ENCODE results near the gene PARP14. TPM values are rescaled to one million over a fixed set of nuclear protein-coding genes. Genes with fewer than 3 reads are reported as not detected.

PARP14 gene
- total RNA-seq, 3 donors from 2014 or later (not counting 1 experiment from before 2014, with no cell fraction given): 77.6 to 92.6 (median 89.9) TPM

DNA sequence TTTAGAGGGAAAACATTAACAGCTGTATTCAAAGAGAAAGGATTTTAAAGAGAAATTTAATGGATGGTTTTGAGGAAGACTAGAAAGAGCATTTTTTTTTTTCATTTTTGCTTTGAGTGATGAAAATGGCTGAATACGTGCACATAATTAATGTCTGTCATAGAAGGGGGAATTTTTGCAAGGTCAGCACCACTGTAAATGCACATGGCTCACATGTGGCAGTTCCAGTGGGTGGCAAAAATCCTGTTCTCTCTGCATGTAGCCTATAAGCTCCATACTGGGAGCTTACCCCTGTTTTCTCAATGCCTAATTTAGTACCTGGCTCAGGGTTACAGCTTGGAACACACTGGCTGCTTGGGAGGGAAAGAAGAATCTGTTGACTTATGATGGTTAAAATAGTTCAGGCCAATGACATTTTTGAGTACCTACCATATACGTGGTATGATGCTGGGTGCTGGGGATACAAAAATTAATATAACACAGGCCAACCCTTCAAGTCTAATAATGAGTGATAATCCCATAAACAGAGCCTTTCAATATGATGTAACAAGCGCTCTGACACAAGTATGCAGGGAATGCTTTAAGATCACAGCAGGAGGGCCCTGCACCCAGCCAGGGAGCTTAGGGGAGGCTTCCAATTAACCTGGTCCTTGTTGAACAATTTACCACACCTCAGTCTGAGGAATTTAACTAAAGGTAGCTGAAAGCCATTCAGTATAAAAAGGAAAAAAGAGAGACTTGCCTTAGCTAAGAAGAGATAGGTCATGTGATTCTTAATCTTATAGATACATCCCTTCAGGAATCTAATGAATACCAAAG is 80.0 kb downstream of the PARP14 start:
- H3K27ac ChIP-seq (ENCODE audit: low read length): no peak overlapping the region

DNA sequence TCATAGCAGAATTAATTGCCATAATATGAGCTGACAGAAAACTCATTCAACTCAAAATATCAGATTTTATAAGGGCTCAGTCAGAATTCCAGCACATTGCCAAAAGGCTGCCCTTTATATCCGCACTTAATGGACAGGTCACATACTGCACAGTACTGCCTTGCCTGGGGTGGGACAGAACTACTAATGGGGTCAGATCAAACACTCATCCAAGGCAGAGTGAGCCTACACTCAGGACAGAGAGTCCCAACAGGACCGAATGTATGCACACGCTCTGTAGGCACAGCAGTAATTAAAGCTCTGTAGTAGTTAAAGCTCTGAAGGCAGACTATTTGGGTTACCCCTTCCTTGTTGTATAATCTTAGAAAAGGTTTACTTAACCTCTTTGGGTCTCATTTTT is 85.8 kb downstream of the PARP14 start:
- ATAC-seq: no peak
- Mint-ChIP-seq H3K9me3 (no peaks in the 10 kb centered on the region), H3K27ac (no peak overlapping the region), H3K36me3 (peaks cover 6% of the 10 kb centered on the region), H3K4me1 (no peaks in the 10 kb centered on the region), H3K27me3 (ENCODE audit: low read depth in 2 of 2) (no peaks in the 10 kb centered on the region), H3K4me3 (no peak overlapping the region)
- Histone ChIP-seq H3K27me3 (ENCODE audit: control insufficient read depth, insufficient read depth, low read length) (no peaks in the 10 kb centered on the region), H3K4me1 (ENCODE audit: control insufficient read depth, insufficient read depth, low read length) (no peaks in the 10 kb centered on the region), H3K27ac (ENCODE audit: low read length) (no peak overlapping the region), H3K4me3 (ENCODE audit: low read length) (no peak overlapping the region), H3K36me3 (ENCODE audit: control insufficient read depth, insufficient read depth, low read length) (peaks cover 17% of the 10 kb centered on the region), H3K9me3 (ENCODE audit: control insufficient read depth, insufficient read depth, low read length) (no peaks in the 10 kb centered on the region)
- whole genome bisulfite sequencing (ENCODE audit: insufficient coverage): 90% methylated on average over 3 of the region's 3 CpGs
- intact Hi-C loops (cut with micrococcal nuclease): no loop called here
- TF ChIP-seq CTCF (IDR thresholded peaks at IDR 0.05): no peak
- no peak for DNase-seq

More for the DNA sequence above, 80.0 kb downstream of the PARP14 start:
- Mint-ChIP-seq H3K9me3 (no peaks in the 10 kb centered on the region), H3K4me1 (no peaks in the 10 kb centered on the region), H3K27me3 (ENCODE audit: low read depth in 2 of 2) (no peaks in the 10 kb centered on the region), H3K27ac (no peak overlapping the region), H3K36me3 (peaks cover 6% of the 10 kb centered on the region), H3K4me3 (no peak overlapping the region)
- no peaks in the 10 kb centered on the region for H3K27me3 ChIP-seq (ENCODE audit: control insufficient read depth, insufficient read depth, low read length)
- TF ChIP-seq CTCF (IDR thresholded peaks at IDR 0.05): no peak
- H3K4me3 ChIP-seq (ENCODE audit: low read length): no peak overlapping the region
- no peak for DNase-seq
- H3K4me1 ChIP-seq (ENCODE audit: control insufficient read depth, insufficient read depth, low read length): no peaks in the 10 kb centered on the region
- no peaks in the 10 kb centered on the region for H3K9me3 ChIP-seq (ENCODE audit: control insufficient read depth, insufficient read depth, low read length)
- no peak for ATAC-seq
- 100% methylated on average over 2 of the region's 3 CpGs for WGBS (ENCODE audit: insufficient coverage)
- peaks cover 8% of the 10 kb centered on the region for H3K36me3 ChIP-seq (ENCODE audit: control insufficient read depth, insufficient read depth, low read length)
- intact Hi-C loops (cut with micrococcal nuclease): no loop called here

- no peaks in the 10 kb centered on the region for H3K27me3 ChIP-seq (ENCODE audit: control insufficient read depth, insufficient read depth, low read length)
- H3K9me3 Mint-ChIP-seq: no peaks in the 10 kb centered on the region
- H3K36me3 ChIP-seq (ENCODE audit: control insufficient read depth, insufficient read depth, low read length): peaks cover 17% of the 10 kb centered on the region
- H3K4me1 ChIP-seq (ENCODE audit: control insufficient read depth, insufficient read depth, low read length): no peaks in the 10 kb centered on the region
- ATAC-seq: no peak
- peaks cover 6% of the 10 kb centered on the region for H3K36me3 Mint-ChIP-seq
- intact Hi-C loops (cut with micrococcal nuclease): no loop called here
- no peak for DNase-seq
- no peaks in the 10 kb centered on the region for H3K4me1 Mint-ChIP-seq
- no peaks in the 10 kb centered on the region for H3K9me3 ChIP-seq (ENCODE audit: control insufficient read depth, insufficient read depth, low read length)
- H3K4me3 Mint-ChIP-seq: no peak overlapping the region
- H3K4me3 ChIP-seq (ENCODE audit: low read length): no peak overlapping the region
- peak overlapping the region; percentile 4 for H3K27ac ChIP-seq (ENCODE audit: low read length)
- H3K27ac Mint-ChIP-seq: peak overlapping the region in 1 of 2 donors; percentile 36
- H3K27me3 Mint-ChIP-seq (ENCODE audit: low read depth in 2 of 2): no peaks in the 10 kb centered on the region
- TF ChIP-seq CTCF (IDR thresholded peaks at IDR 0.05): no peak
- 89% methylated on average over 1 of the region's 3 CpGs for WGBS (ENCODE audit: insufficient coverage)
These were observed 87.1 kb downstream of the PARP14 start for GRCh38 chr3:122767540-122768372.

Measured in natural killer cell (primary cell).